Measurements from ENCODE around the gene NUP153. TPM values are rescaled to one million over a fixed set of nuclear protein-coding genes. Genes with fewer than 3 reads are reported as not detected.

Gene NUP153
- total and polyA plus RNA-seq, 8 donors: 3.8 to 17.4 (median 11.0) TPM

DNA sequence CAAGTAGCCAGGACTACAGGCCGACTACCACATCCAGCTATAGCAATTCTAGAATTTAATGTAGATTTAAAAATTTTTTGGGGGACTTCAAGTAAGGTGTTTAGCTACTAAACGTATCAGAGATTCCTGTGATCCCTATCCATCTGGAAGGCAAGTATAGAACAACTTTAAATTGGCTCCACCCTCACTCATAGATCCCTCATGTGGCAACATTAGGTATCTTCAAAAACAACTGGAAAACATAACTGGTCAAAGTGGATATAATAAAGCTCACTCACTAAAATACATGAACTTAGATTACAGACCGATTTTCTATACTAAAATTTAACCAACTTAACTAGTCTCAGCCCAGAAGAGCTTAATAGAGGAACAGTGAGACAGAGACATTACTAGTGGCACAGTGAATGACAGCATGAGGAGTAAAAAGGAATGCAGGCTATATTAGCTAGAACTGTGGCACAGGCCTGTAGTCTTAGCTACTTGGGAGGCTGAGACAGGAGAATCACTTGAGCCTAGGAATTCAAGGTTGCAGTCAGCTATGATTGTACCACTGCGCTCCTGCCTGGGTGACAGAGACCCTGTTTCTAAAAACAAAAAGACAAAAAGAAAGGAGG is 14.7 kb downstream of the NUP153 start:
- 91 to 95% methylated on average over 4 of the region's 4 CpGs for WGBS, 2 donors
- no peaks in the 10 kb centered on the region for H3K36me3 ChIP-seq
- H3K9me3 ChIP-seq: no peaks in the 10 kb centered on the region
- intact Hi-C loops (cut with DNase I): no loop called here
- H3K4me1 ChIP-seq: no peaks in the 10 kb centered on the region
- ATAC-seq: no peak
- H3K27me3 ChIP-seq: no peaks in the 10 kb centered on the region
- no peak overlapping the region for H3K27ac ChIP-seq
- no peak for DNase-seq
- TF ChIP-seq, protein P1, sequence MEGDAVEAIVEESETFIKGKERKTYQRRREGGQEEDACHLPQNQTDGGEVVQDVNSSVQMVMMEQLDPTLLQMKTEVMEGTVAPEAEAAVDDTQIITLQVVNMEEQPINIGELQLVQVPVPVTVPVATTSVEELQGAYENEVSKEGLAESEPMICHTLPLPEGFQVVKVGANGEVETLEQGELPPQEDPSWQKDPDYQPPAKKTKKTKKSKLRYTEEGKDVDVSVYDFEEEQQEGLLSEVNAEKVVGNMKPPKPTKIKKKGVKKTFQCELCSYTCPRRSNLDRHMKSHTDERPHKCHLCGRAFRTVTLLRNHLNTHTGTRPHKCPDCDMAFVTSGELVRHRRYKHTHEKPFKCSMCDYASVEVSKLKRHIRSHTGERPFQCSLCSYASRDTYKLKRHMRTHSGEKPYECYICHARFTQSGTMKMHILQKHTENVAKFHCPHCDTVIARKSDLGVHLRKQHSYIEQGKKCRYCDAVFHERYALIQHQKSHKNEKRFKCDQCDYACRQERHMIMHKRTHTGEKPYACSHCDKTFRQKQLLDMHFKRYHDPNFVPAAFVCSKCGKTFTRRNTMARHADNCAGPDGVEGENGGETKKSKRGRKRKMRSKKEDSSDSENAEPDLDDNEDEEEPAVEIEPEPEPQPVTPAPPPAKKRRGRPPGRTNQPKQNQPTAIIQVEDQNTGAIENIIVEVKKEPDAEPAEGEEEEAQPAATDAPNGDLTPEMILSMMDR (IDR thresholded peaks at IDR 0.05): no peak
- H3K4me3 ChIP-seq: no peak overlapping the region
- FAIRE-seq: no peak

DNA sequence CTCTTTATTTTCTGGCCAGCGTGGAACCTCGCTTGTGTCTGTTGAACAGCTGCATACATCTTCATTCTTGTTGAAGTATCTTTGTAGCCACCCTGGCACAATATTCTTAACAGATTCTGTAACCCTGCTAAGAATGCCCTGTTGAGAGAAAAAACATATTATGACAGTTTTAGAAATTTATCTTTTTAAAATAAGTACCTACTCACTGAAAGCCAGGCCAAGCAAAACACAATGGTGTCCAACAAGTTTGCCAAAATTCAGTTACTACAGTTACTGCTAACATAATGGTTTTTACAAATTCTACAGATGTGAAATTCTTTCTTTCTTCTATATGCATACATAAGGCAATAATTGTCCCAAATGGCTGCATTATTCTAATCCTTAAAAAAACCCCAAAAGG is 18.2 kb downstream of the NUP153 start:
- 96 to 100% methylated on average over 2 of the region's 2 CpGs for WGBS, 2 donors

DNA sequence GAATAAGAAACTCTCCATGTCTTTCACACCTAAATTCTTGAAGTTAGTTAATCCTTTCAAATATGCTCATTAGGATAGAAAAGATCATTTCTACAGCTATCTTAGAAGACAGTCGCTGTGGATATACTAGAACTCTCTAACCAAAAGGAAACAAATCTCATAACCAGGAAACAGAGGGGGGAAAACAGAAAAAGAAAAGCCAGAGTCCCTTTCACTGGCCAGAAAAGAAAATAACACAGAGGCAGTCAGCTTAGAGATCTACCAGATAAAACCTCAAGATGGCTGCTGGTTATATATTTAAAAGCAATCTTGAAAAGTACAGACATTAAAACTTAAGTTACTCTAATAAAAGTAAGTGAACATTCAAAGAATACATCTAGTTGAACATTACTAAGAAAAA is 19.6 kb downstream of the NUP153 start:
- Histone ChIP-seq H3K27ac (no peak overlapping the region), H3K36me3 (peaks cover 0 to 6% (median 5%) of the 10 kb centered on the region in 3 donors), H3K4me1 (no peaks in the 10 kb centered on the region), H3K4me3 (no peak overlapping the region), H3K27me3 (no peaks in the 10 kb centered on the region), H3K9me3 (no peaks in the 10 kb centered on the region)
- no peak for FAIRE-seq
- ATAC-seq: no peak
- TF ChIP-seq, protein P1 (IDR thresholded peaks at IDR 0.05): no peak
- no peak for DNase-seq
- intact Hi-C loops (cut with DNase I): no loop called here
- WGBS, 2 donors: 88 to 91% methylated on average over 1 of the region's 1 CpG

More for the DNA sequence above, 18.2 kb downstream of the NUP153 start:
- TF ChIP-seq, protein P1 (IDR thresholded peaks at IDR 0.05): no peak
- peaks cover 0 to 6% (median 5%) of the 10 kb centered on the region in 3 donors for H3K36me3 ChIP-seq
- no peak for DNase-seq
- no peak for FAIRE-seq
- no peak overlapping the region for H3K27ac ChIP-seq
- H3K27me3 ChIP-seq: no peaks in the 10 kb centered on the region
- H3K4me3 ChIP-seq: no peak overlapping the region
- intact Hi-C loops (cut with DNase I): no loop called here
- H3K4me1 ChIP-seq: no peaks in the 10 kb centered on the region
- no peak for ATAC-seq
- H3K9me3 ChIP-seq: no peaks in the 10 kb centered on the region

DNA sequence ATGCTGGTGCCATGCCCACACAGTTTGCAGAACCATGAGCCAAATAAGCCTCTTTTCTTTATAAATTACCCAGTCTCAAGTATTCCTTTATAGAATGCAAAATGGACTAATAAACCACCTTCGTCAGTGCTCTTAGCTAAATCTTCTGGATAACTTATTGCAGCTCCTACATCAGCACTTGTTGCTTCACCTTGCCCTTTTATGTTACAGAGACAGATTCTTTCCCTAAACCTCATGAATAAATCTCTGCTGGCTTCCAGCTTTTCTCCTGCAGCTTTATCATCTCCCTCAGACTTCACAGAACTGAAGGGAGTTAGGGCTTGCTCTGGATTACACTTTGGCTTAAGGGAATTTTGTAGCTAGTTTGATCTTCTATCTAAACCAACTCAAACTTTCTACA is 22.6 kb downstream of the NUP153 start:
- Histone ChIP-seq H3K4me1 (peaks cover 0 to under 1% (median under 1%) of the 10 kb centered on the region in 3 donors), H3K27ac (no peak overlapping the region), H3K27me3 (no peaks in the 10 kb centered on the region), H3K36me3 (peaks cover 0 to 6% (median 5%) of the 10 kb centered on the region in 3 donors), H3K4me3 (no peak overlapping the region), H3K9me3 (no peaks in the 10 kb centered on the region)
- no peak for ATAC-seq
- no peak for FAIRE-seq
- intact Hi-C loops (cut with DNase I): no loop called here
- no peak for DNase-seq
- 99 to 100% methylated on average over 1 of the region's 1 CpG for WGBS, 2 donors
- TF ChIP-seq, protein P1 (IDR thresholded peaks at IDR 0.05): no peak

DNA sequence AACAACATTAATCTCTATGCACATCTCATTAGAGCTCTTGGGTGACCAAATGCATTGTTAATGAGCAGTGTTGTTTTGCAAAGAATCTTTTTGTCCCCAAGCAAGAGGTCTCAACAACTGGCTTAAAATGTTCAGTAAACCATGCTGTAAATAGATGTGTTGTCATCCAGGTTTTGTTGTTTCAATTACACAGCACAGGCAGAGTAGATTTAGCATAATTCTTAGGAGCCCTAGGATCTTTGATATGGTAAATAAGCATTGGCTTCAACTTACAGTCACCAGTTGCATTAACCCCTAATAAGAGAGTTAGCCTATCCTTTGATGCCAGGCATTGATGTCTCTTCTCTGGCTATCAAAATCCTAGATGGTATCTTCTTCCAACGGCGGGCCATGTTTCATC is 23.3 kb downstream of the NUP153 start:
- no peaks in the 10 kb centered on the region for H3K27me3 ChIP-seq
- TF ChIP-seq, protein P1 (IDR thresholded peaks at IDR 0.05): no peak
- WGBS, 2 donors: 98 to 100% methylated on average over 2 of the region's 2 CpGs
- peaks cover 4 to 8% (median 6%) of the 10 kb centered on the region in 3 donors for H3K4me1 ChIP-seq
- H3K27ac ChIP-seq: no peak overlapping the region
- DNase-seq (no peak), ATAC-seq (no peak), FAIRE-seq (no peak)
- intact Hi-C loops (cut with DNase I): no loop called here
- H3K36me3 ChIP-seq: peaks cover 0 to 6% (median 5%) of the 10 kb centered on the region in 3 donors
- H3K9me3 ChIP-seq: no peaks in the 10 kb centered on the region
- no peak overlapping the region for H3K4me3 ChIP-seq

All from pancreas (tissue), 10 donors.